B cell (primary cell): ENCODE data around the gene ADIPOR1.

Source experiments
- EZH2 ChIP-seq: IDR thresholded peaks from 2 replicates; pipeline ENCODE4 v1.6.1; 2012; ENCODE audit warnings: borderline replicate concordance, low read depth, mild to moderate bottlenecking, moderate library complexity, low read length; ENCODE audit not compliant: insufficient read depth, poor library complexity, severe bottlenecking
- TF ChIP-seq, protein P1 (sequence below): fragments of 200-600 bp; IDR thresholded peaks from one replicate; pipeline ENCODE4 v1.8.0; 2022; ENCODE audit warnings: antibody characterized with exemption, mild to moderate bottlenecking

DNA sequence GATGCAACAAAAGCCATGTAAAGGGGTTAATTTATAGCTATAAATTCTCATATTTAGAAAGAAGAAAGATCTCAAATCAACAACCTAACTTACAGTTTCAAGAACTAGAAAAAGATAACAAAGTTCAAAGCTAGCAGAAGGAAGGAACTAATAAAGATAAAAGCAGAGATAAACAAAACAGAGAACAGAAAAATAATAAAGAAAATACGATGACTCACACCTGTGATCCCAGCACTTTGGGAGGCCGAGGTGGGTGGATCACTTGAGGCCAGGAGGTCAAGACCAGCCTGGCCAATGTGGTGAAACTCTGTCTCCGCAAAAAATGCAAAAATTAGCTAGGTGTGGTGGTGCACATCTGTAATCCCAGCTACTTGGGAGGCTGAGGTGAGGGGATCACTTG, 36.6 kb upstream of the ADIPOR1 start:
- TF ChIP-seq, protein P1, sequence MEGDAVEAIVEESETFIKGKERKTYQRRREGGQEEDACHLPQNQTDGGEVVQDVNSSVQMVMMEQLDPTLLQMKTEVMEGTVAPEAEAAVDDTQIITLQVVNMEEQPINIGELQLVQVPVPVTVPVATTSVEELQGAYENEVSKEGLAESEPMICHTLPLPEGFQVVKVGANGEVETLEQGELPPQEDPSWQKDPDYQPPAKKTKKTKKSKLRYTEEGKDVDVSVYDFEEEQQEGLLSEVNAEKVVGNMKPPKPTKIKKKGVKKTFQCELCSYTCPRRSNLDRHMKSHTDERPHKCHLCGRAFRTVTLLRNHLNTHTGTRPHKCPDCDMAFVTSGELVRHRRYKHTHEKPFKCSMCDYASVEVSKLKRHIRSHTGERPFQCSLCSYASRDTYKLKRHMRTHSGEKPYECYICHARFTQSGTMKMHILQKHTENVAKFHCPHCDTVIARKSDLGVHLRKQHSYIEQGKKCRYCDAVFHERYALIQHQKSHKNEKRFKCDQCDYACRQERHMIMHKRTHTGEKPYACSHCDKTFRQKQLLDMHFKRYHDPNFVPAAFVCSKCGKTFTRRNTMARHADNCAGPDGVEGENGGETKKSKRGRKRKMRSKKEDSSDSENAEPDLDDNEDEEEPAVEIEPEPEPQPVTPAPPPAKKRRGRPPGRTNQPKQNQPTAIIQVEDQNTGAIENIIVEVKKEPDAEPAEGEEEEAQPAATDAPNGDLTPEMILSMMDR: no peak
- no peak for TF ChIP-seq EZH2
